GM18498 (cell line): ENCODE results near the gene TDRD7.
"Not testable (repeated sequence)": the region's sequence is repeated elsewhere in the genome, so short reads cannot be mapped to it uniquely, and the experiment has no call there.

Experiments
- ATAC-seq: cut with Tn5 transposase; IDR thresholded peaks from one replicate; pipeline ENCODE4 v1.9.1; 2021; ENCODE audit warnings: mild to moderate bottlenecking, moderate library complexity; ENCODE audit not compliant: unreplicated experiment

The TDRD7 gene

DNA sequence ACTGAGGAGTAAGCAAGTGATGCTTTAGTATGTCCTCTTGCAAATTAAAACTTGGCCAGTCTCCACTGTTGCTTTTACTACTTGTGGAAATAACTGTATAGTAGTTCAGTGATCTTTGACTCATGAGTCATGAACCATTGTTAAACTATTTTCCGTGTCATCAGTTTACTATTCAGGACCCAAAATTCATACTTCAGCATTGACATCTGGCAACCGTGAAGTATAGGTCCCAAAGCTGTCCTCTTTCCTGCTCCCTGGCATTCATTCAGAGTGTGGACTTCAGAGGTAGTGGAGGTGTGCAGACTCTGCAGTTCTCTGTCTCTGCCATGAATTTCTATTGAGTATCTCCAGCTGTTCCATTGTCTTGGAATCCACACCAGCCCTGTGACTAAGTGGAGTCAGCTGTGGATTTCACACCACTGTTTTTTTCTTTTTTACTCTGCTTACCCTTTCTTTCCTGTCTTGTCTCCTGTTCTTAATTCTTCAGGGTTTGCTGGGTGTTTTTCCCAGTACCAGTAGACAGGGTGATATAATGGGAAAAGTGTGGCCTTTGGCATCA is 7.5 kb downstream of the TDRD7 start:
- no peak for ATAC-seq

DNA sequence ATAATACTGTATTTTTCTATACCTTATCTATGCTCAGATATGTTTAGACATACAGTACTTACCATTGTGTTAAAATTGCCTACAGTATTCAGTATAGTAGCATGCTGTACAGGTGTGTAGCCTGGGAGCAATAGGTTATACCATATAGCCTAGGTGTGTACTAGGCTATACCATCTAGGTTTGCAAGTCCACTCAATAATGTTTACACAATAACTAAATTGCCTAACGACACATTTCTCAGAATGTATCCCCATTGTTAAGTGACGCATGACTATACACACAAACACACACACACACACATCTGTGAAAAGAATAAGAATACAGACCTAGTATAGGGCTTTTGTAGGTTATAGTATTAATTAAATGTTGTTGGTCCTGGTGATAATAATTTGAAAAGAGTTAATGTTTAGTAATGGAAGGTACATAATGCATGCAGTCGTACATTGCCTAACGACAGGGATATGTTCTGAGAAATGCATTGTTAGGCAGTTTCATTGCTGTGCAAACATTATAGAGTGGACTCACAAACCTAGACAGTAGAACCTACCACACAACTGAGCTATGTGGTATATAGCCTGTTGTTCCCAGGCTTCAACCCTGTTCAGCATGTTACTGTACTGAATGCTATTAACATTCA is 13.6 kb downstream of the TDRD7 start:
- ATAC-seq = no peak

DNA sequence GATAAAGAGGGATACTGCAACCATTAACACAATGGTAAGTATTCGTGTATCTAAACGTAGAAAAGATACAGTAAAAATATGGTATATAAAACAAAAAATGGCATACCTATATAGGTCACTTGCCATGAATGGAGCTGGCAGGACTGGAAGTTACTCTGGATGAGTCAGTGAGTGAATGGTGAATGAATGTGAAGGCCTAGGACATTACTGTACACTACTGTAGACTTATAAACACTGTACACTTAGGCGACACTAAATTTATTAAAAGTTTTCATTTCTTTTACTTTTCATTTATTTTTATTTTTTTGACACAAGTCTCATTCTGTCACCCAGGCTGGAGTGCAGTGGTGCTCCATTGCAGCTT is 14.1 kb downstream of the TDRD7 start:
- no peak for ATAC-seq

DNA sequence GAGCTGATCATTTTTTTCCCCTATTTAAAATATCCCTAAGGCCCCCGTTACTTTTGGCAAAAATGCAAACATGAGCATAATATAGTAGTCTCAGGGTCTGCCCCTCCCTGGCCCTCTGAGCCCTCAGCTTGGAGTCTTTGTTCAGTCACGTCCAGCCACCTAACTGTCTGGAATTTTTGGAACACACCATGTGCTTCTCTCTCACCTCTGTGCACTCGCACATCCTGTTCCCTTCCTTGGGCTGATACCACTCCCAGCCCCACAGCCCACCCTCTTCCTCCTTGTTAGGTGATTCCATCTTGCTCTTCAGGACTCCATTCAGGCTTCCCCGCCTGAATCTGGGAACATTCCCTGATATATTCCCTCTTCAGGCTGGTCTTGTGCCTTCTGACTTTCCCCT is 16.0 kb downstream of the TDRD7 start:
- ATAC-seq = no peak

DNA sequence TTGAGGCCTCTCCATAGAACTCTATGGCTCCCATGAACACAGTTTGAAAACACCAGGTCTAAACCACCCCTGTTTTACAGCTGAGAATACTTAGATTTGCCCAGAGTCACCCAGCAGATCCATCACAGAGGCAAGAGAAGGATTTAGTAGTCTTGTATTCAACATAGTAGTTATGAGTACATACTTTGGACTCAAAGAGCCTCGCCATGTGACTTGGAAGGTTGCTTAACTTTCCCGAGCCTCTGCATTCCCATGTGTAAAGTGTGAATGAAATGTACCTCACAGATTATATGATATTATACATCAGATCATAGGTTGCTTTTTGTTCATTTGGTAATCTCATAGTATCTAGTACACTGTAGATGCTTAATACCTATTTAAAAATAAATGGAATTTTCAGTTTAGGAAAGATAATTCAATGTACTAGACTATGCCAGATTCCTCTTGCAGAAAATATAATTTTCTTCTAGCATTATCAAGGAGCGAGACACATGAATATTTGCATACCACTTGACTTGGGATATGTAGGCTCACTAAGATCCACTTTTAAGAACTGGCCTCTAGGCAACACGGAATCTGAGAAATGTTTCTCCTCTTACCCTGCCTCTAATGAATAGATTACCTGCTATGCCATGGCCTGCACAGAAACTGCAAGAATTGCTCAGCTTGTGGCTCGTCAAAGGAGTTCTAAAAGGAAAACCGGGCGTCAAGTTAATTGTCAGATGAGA is 18.6 kb downstream of the TDRD7 start:
- ATAC-seq = no peak

DNA sequence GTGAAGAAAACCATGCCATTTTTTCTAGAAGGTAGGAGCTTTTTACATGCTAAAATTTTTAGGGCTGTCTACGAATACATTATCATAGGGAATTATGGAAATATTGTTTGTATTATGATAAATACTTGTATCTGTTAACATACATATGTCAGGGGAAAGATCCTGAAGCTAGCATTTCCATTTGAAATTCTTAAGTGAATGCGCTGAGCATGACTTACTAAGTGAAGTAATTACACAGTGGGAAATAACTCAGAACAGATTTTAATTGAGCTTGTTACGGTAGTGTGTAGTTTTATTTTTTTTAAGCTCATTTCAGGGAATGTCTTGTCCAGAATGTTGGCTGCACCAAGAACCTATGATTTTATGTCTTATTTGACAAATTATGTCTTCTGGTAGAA is 19.1 kb downstream of the TDRD7 start:
- ATAC-seq = no peak

DNA sequence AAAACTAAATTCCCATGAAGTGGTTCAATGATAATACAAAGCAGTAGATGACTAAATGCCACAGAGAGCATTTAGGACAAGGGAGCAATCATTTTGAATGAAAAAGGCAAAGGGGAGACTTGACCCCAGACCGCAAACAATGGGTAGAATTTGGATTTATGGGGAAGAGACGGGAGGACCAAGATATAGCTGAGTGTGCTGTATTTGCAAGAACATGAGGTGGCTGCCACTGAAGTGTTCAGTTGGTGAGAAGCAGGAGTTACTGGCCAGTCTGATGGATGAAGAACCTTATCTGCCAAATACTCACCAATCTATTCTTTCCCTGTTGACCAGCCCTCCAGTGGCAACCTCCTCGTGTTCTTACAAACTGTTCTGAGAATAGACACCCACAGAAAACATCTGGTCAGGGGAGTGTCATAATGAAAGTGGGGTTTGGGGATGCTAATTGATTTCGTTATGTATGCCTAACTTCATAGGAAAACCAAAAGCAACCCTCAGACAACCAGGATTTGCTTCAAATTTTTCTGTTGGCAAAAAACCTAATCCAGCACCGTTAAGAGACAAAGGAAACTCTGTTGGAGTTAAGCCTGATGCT is 19.8 kb downstream of the TDRD7 start:
- no peak for ATAC-seq

DNA sequence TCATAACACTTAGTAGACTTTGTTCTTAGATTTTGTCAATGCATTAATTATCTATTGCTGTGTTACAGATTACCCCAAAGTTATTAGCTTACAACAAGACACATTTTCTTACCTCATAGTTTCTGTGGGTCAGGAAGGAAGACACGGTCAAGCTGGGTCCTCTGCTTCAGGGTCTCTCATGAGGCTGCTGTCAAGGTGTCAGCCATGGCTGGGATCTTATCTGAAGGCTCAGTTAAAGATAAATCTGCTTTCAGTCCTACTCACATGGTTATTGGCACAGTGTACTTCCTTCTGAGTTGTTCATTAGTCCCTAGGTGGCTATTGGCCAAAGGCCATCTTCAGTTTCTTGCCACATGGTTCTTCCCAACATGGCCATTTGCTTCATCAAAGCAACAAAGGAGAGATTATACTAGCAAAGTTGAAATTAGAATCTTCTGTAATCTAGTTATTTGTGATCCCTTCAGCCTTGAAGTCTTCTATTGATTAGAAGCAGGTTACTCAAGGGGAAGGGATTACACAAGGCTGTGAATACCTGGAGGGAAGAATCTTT is 25.2 kb downstream of the TDRD7 start:
- ATAC-seq = no peak

DNA sequence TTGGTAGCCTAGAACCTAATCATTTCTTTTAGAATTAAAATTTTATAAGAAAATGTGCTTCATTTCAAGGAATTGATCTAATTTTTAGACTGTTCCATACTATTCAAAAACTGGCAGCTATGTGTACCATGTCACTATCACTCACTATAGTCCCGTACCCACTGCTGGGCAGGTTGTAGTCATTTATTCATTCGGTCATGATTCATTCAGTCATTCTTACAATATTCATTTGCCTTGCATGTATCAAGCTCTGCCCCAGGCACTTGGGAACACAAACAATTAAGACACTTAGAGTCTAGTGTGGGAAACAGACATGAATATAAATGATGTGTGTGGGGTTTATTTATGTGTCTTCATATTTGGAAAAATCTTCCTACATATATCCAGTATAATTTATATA is 26.4 kb downstream of the TDRD7 start:
- no peak for ATAC-seq

DNA sequence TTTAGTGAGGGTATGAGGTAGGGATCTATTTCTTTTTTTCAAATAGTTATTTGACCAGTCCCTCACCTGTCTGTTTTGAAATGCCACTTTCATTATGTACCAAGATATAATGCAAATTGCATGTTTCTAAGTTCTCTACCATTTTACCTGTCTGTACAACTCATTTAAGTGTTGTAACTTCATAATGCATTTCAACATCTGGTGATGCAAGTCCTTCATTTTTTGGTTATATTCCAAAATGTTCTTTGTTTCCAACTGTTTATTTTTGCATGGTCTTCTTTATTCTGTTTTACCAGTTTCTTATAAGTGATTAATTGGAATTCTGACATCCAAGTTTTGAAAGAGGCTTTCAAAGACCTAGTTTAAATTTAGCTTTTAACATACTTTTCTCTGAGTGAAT is 26.8 kb downstream of the TDRD7 start:
- no peak for ATAC-seq

DNA sequence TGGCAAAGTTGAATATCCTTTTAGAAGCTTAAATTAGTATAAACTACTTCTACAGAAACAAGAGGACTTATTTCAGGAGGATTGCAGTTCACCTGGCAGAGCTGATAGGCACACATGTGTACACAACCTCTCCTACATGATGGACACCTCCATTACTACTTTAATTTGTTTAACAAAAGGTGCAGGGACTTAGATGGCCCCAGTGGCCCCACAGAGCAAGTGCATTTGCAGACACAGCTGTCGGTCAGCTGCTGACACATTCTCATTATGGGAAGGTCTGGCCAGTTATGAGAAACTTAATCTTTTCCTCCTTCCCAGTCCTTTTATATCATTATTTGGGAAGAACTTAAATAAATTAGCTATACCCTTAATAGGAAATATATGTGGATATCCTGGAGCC is 28.3 kb downstream of the TDRD7 start:
- no peak for ATAC-seq

DNA sequence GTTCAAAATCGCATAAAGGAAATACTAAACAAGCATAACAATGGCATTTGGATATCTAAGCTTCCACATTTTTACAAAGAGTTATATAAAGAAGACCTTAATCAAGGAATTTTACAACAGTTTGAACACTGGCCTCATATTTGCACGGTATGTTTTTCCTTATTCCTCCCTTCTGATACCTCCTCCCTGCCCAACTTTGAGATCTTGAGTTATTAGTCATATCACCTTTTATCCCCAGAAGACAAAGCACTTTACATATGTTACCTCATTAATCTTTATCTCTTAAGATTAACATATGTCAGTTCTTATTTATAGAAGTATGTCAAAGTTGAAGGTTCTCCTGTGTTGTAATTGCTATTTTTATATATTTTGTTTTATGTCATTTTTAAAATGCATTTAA is 29.8 kb downstream of the TDRD7 start:
- no peak for ATAC-seq

DNA sequence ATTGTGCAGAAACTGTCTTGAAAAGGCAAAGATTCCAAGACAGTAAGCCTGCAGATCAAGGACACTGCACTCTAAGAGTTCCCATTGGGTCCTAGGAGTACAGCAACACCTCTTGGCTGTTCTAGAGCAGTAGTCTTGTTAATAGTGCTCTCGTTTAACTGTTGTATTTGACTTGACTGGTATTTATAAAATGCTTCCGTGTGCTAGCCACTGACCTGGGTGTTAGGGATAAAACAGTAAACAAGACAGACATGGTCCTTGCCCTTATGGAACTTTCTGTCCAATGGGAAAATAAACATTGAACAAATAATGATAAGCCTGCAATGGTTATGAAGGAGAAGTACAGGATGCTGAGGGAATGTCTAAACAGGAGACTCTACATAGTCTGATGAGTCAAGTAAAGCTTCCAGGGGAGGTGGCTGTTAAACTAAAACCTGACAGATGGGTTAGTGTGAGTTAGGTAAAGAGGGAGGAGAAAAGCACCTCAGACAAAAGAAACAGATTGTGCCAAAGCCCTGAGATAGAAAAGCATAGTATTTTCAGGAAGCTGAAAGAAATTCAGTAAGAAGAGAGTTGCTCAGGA is 33.3 kb downstream of the TDRD7 start:
- no peak for ATAC-seq

DNA sequence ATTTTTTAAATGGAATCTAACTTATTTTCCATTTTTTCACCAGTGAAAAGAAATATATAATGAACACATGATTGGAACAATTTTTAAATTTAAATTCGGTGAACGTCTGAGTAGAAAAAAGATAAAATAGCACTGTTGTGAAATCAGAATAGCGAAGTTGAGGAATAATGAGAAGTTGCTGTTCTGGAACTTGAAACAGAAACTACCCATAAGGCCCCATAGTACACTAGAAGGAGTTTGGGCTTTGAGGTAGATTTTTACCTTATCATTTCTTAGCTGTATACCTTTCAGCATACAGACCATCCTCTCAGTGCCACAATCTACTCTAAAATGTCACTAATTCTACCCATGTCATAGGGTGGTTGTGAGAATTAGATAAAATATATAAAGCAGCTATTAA is 35.1 kb downstream of the TDRD7 start:
- ATAC-seq = no peak

DNA sequence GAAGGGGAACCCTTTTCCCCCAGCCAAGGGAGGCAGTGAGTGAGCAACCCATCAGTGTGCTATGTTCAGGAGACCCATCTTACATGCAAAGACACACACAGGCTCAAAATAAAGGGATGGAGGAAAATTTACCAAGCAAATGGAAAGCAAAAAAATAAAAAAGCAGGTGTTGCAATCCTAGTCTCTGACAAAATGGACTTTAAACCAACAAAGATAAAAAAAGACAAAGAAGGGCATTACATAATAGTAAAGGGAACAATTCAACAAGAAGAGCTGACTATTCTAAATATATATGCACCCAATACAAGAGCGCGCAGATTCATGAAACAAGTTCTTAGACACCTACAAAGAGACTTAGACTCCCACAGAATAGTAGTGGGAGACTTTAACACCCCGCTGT is 41.7 kb downstream of the TDRD7 start:
- ATAC-seq = not testable (repeated sequence)

DNA sequence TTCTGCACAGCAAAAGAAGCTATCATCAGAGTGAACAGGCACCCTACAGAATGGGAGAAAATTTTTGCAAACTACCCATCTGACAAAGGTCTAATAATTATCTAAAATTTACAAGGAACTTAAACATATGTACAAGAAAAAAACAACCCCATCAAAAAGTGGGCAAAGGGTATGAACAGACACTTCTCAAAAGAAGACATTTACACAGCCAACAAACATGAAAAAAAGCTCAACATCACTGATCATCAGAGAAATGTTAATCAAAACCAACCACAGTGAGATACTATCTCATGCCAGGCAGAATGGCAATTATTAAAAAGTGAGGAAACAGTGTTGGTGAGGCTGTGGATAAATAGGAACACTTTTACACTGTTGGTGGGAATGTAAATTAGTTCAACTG is 44.9 kb downstream of the TDRD7 start:
- not testable (repeated sequence) for ATAC-seq

DNA sequence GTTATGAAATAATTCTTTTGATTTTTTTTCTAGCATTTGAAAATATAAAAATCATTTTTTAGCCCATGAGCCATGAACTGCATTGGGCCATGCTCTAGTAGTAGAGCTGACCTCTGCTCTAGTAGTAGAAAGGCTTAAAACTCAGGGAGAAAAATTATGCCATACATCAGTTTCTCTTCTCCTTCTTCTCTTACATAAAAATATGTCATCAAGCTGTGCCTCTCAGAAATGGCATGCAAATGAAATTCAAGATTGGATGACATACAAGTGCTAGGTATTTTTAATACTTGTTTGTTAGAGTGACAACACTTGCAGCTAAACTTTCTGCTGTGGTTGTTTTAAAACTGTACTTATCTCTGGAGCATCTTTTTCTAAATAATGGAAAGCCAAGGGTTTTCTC is 47.4 kb downstream of the TDRD7 start:
- ATAC-seq = no peak

DNA sequence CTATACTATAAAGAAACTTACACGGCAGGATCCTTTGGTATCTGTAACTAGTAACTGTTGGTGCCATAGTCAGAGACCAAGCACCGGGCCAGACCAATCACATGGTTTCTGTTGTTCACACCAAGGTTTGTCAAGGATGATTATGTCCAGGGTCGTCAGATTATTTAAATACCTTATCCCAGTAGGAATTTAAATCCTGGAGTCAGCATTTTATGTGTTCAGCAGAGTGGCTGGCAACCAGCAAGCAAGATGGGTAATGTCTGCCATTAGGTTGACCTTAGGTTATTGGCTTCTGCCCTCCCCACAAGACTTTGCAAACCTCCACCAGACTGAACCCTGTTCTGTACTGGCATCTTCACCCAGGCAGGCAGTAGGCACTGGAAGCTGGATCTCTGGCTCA is 50.3 kb downstream of the TDRD7 start:
- ATAC-seq = no peak

DNA sequence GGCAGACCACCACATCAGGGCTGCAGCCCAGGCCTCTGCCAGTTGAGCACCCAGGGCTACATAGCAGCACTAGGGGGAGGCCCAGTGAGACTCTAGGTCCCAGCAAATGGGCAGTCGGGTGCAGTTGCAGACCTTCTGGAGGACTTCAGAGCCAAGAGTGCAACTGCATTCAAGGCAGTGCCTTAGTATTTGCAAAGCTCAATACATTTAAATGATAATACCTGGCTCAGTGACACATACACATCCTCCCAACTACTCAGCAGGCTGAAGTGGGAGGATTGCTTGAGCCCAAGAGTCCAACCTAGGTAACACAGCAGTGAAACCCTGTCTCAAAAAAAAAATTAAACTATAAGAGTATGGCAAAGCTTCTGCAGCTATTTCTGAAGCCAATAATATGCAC is 51.0 kb downstream of the TDRD7 start:
- no peak for ATAC-seq

DNA sequence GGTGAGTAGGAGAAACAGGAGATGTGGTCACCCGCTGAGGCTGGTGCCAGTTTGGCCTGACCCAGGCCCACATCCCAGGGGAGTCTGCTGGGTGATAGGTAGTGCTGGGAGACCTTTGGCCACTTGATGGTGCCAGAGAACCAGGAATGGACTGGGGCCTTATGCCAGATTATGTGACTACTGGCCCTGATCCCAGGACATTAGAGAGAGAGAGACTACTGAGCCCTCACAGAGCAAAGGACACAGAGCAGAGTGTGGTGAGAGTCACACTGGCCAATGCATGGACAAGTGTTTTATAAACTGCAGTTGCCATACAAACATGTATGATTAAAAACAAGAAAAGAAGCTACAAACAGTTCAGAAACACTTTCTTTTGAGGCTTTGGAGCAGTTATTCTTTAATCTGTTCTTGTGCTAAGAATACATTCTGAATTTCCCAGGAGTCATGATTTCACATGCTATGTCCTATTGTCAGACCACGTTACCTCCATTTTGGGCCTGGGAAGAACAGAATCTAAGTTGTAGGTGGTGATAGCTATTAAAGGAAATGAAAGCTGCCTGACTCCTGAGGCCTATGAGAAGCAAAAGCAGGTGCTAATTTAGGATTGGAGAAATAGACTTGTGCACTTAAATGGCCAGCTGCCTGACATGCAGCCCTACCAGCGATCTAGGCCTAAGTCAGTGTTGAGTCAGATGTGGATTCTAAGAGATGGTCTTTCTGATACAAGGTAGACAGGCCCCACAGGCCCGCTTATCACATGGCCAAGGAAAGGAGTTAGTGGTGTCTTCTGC is 57.0 kb downstream of the TDRD7 start:
- ATAC-seq = peak; percentile 84

DNA sequence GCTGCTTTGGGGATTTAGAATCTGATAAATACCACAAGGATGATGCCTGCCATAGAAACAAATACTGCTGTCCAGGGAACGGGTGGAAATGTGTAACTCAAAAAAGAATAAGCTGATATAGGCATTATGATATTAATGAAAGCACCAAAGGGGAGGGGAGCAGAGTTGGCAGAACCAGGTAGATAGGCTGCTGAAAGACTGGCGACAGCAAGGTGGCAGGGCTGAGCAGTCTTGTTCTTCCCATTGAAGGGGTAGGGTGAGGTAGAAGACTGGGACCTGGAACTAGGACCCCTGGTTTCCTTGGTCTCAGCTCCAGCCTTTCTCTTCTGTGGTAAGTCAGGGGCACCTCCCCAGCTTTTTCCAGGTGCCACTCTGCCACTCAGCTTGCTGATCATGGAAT is 58.2 kb downstream of the TDRD7 start:
- no peak for ATAC-seq
